NB4 (cell line): ENCODE measurements around the gene PODNL1.

Experiments
- DNase-seq: peaks from one replicate; pipeline ENCODE4 v3.0.0; 2010; ENCODE audit warnings: low read depth
- H3K4me3 ChIP-seq: one replicate; pipeline ENCODE4 v1.5.1; 2011; ENCODE audit warnings: mild to moderate bottlenecking, low read depth, low read length, moderate library complexity
- CTCF ChIP-seq: IDR thresholded peaks from one replicate; pipeline ENCODE4 v1.5.1; 2012; ENCODE audit warnings: low read depth, low read length
- MAX ChIP-seq: IDR thresholded peaks from 2 replicates; pipeline ENCODE4 v1.6.1; 2011; ENCODE audit warnings: low read depth, low read length
- MYC ChIP-seq: IDR thresholded peaks from 2 replicates; pipeline ENCODE4 v1.6.1; 2011; ENCODE audit warnings: low read depth, low read length
- POLR2A ChIP-seq: IDR thresholded peaks from 2 replicates; pipeline ENCODE4 v1.6.1; 2011; ENCODE audit warnings: mild to moderate bottlenecking; ENCODE audit not compliant: insufficient read length; ENCODE audit errors: extremely low read depth

PODNL1 gene

GRCh38 chr19:13942023-13942684 is 3.9 kb upstream of the PODNL1 start:
- peak; percentile 30 for DNase-seq
- TF ChIP-seq CTCF (no peak), MYC (no peak), MAX (no peak), POLR2A (no peak)
- H3K4me3 ChIP-seq = no peak overlapping the region

- no peak for DNase-seq
- H3K4me3 ChIP-seq = no peak overlapping the region
- TF ChIP-seq MYC (no peak), POLR2A (no peak), CTCF (no peak), MAX (no peak)
Measured at GRCh38 chr19:13937479-13938300, 527 bp downstream of the PODNL1 start.

GRCh38 chr19:13935765-13936510 is 2.3 kb downstream of the PODNL1 start:
- H3K4me3 ChIP-seq = no peak overlapping the region
- TF ChIP-seq MAX (no peak), CTCF (no peak), MYC (no peak), POLR2A (no peak)
- no peak for DNase-seq

GRCh38 chr19:13934785-13935109 is 3.5 kb downstream of the PODNL1 start:
- DNase-seq = no peak
- no peak overlapping the region for H3K4me3 ChIP-seq
- TF ChIP-seq MAX = 0 out of 2 replicates have a peak, but pooled peaks have one; percentile 21
- TF ChIP-seq POLR2A = no peak
- no peak for TF ChIP-seq MYC
- TF ChIP-seq CTCF = no peak

- no peak overlapping the region for H3K4me3 ChIP-seq
- DNase-seq = no peak
- TF ChIP-seq CTCF (no peak), MAX (no peak), POLR2A (no peak), MYC (no peak)
Measured at GRCh38 chr19:13932911-13933393, 5.3 kb downstream of the PODNL1 start.
